ENCODE results near the gene PHACTR3.

PHACTR3 gene

DNA sequence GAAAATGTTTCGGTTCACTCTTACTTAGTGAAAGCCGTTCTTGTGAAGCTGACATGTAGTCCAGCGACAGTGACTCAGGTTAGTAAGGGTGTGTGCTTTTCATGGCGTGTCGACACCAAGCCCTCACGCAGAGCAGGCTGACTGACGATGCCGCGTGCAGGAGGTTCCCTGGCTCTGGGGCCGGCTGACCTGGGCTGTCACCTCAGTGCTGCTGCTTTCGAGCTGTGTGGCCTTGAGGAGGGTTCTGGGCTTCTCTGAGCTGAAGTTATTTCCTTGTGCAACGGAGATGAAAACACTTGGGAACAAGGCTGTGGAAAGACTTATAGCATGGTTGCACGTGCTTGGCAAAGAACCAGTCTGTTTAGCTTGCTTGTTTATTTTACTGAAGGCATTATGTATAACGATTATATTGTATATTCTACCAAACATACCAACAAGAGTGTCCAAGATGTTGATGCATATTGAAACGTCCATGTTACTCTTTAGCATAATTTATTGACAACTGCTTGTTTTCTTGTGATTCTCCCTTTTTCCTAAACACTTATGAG lies 59.2 kb downstream of the PHACTR3 start:
- H3K4me1 ChIP-seq (ENCODE audit: control insufficient read depth, insufficient read depth, low read length, unreplicated experiment), result no peaks in the 10 kb centered on the region
- no peak overlapping the region for H3K27ac ChIP-seq (ENCODE audit: low read depth, low read length)
- no peaks in the 10 kb centered on the region for H3K27me3 ChIP-seq (ENCODE audit: insufficient read depth, low read length)
- no peaks in the 10 kb centered on the region for H3K79me2 ChIP-seq (ENCODE audit: control insufficient read depth, insufficient read depth, low read length, unreplicated experiment)
- no peak overlapping the region for H2AFZ ChIP-seq (ENCODE audit: low read length, unreplicated experiment)
- no peak overlapping the region for H3K4me3 ChIP-seq (ENCODE audit: low read depth, low read length)
- H3K36me3 ChIP-seq (ENCODE audit: insufficient read depth, low read length), result no peaks in the 10 kb centered on the region

- no peak overlapping the region for H3K27ac ChIP-seq (ENCODE audit: low read depth, low read length)
- no peaks in the 10 kb centered on the region for H3K79me2 ChIP-seq (ENCODE audit: control insufficient read depth, insufficient read depth, low read length, unreplicated experiment)
- H3K36me3 ChIP-seq (ENCODE audit: insufficient read depth, low read length), result no peaks in the 10 kb centered on the region
- no peak overlapping the region for H3K4me3 ChIP-seq (ENCODE audit: low read depth, low read length)
- no peak overlapping the region for H2AFZ ChIP-seq (ENCODE audit: low read length, unreplicated experiment)
- no peaks in the 10 kb centered on the region for H3K27me3 ChIP-seq (ENCODE audit: insufficient read depth, low read length)
- no peaks in the 10 kb centered on the region for H3K4me1 ChIP-seq (ENCODE audit: control insufficient read depth, insufficient read depth, low read length, unreplicated experiment)
Observed at GRCh38 chr20:59664421-59664941, 60.1 kb downstream of the PHACTR3 start.

DNA sequence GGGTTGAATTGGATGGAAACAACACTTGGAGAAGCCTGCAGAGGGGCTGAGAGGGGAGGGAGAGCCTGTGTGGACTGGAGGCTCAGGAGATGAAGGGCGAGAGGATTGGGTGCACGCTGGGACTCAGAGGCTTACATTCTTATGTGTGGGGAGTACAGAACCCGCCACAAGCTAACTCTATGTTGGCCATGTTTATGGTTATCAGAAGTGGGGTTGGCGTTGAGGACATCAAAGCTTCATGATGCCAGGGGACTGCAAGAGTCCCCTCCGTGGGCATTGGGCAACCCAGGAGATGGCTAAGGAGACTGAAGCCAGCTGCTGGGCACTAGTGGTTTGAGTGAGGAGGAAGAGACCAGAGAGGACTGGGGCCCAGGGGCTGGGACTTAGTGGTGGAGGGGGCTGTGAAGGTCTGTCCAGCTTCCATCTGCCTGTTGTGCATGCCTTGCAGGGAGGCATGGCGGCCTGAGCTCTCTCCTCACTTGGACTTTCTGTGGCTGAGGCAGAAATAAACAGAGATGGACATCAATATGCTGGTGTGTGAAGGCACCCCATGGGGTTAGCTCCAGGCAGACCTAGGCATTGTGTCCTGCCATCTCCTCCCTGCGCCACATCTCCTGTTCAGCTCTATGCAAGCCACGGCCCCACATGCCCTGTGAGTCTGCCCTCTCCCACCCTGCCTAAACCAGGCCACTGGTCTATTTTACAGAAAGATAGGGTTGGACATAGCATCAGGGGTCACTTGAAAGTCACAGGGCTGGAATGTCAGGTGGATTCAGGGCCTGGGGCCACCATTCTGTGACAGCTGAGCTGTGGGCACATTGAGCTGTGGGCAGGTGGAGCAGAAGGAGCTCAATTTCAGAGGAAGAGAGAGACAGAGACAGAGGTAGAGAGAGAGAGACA lies 61.6 kb downstream of the PHACTR3 start:
- Histone ChIP-seq H3K27ac (ENCODE audit: low read depth, low read length) (no peak overlapping the region), H3K36me3 (ENCODE audit: insufficient read depth, low read length) (no peaks in the 10 kb centered on the region), H3K4me1 (ENCODE audit: control insufficient read depth, insufficient read depth, low read length, unreplicated experiment) (no peaks in the 10 kb centered on the region), H3K79me2 (ENCODE audit: control insufficient read depth, insufficient read depth, low read length, unreplicated experiment) (no peaks in the 10 kb centered on the region), H2AFZ (ENCODE audit: low read length, unreplicated experiment) (no peak overlapping the region), H3K27me3 (ENCODE audit: insufficient read depth, low read length) (no peaks in the 10 kb centered on the region), H3K4me3 (ENCODE audit: low read depth, low read length) (no peak overlapping the region)

DNA sequence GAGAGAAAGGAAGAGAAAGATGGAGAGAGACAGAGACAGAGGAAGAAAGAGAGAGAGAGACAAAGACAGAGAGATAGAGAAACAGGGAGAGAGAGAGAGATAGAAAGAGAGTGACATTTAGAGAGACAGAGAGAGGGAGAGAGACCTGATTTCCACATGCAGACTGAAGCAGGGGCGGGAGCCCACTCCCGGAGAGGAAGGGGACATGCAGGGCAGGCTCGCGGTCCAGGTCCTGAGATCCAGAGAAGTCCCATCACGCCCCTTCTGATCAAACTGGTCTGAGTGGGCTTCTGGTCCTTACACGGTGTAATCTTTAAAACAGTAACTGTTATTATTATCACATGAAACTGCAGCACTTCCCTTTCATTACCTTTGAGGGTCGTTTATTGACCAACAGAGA lies 62.2 kb downstream of the PHACTR3 start:
- no peak overlapping the region for H3K27ac ChIP-seq (ENCODE audit: low read depth, low read length)
- no peaks in the 10 kb centered on the region for H3K27me3 ChIP-seq (ENCODE audit: insufficient read depth, low read length)
- no peaks in the 10 kb centered on the region for H3K4me1 ChIP-seq (ENCODE audit: control insufficient read depth, insufficient read depth, low read length, unreplicated experiment)
- H3K36me3 ChIP-seq (ENCODE audit: insufficient read depth, low read length), result no peaks in the 10 kb centered on the region
- H3K4me3 ChIP-seq (ENCODE audit: low read depth, low read length), result no peak overlapping the region
- no peak overlapping the region for H2AFZ ChIP-seq (ENCODE audit: low read length, unreplicated experiment)
- H3K79me2 ChIP-seq (ENCODE audit: control insufficient read depth, insufficient read depth, low read length, unreplicated experiment), result no peaks in the 10 kb centered on the region

- Histone ChIP-seq H3K27ac (ENCODE audit: low read depth, low read length) (no peak overlapping the region), H3K27me3 (ENCODE audit: insufficient read depth, low read length) (no peaks in the 10 kb centered on the region), H2AFZ (ENCODE audit: low read length, unreplicated experiment) (no peak overlapping the region), H3K4me3 (ENCODE audit: low read depth, low read length) (no peak overlapping the region), H3K79me2 (ENCODE audit: control insufficient read depth, insufficient read depth, low read length, unreplicated experiment) (no peaks in the 10 kb centered on the region), H3K36me3 (ENCODE audit: insufficient read depth, low read length) (no peaks in the 10 kb centered on the region), H3K4me1 (ENCODE audit: control insufficient read depth, insufficient read depth, low read length, unreplicated experiment) (no peaks in the 10 kb centered on the region)
Observed at GRCh38 chr20:59667131-59667530, 62.8 kb downstream of the PHACTR3 start.

DNA sequence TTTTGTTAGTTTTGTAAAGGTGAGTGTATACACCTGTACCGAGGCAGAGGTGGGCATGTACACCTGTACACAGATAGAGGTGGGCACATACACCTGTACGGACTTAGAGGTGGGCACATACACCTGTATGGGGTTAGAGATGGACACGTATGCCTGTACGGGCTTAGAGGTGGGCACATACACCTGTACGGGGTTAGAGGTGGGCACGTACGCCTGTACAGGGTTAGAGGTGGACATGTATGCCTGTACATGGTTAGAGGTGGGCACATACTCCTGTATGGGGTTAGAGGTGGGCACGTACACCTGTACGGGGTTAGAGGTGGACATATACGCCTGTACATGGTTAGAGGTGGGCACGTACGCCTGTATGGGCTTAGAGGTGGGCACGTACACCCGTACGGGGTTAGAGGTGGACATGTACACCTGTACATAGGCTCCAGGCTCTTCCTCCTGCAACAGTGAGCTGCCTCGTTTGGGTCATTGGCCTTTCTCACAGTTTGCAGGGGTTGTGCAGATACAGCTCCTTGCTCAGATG lies 63.7 kb downstream of the PHACTR3 start:
- H3K4me1 ChIP-seq (ENCODE audit: control insufficient read depth, insufficient read depth, low read length, unreplicated experiment), result no peaks in the 10 kb centered on the region
- H3K4me3 ChIP-seq (ENCODE audit: low read depth, low read length), result no peak overlapping the region
- H3K36me3 ChIP-seq (ENCODE audit: insufficient read depth, low read length), result no peaks in the 10 kb centered on the region
- H2AFZ ChIP-seq (ENCODE audit: low read length, unreplicated experiment), result no peak overlapping the region
- no peaks in the 10 kb centered on the region for H3K79me2 ChIP-seq (ENCODE audit: control insufficient read depth, insufficient read depth, low read length, unreplicated experiment)
- H3K27ac ChIP-seq (ENCODE audit: low read depth, low read length), result no peak overlapping the region
- H3K27me3 ChIP-seq (ENCODE audit: insufficient read depth, low read length), result no peaks in the 10 kb centered on the region

DNA sequence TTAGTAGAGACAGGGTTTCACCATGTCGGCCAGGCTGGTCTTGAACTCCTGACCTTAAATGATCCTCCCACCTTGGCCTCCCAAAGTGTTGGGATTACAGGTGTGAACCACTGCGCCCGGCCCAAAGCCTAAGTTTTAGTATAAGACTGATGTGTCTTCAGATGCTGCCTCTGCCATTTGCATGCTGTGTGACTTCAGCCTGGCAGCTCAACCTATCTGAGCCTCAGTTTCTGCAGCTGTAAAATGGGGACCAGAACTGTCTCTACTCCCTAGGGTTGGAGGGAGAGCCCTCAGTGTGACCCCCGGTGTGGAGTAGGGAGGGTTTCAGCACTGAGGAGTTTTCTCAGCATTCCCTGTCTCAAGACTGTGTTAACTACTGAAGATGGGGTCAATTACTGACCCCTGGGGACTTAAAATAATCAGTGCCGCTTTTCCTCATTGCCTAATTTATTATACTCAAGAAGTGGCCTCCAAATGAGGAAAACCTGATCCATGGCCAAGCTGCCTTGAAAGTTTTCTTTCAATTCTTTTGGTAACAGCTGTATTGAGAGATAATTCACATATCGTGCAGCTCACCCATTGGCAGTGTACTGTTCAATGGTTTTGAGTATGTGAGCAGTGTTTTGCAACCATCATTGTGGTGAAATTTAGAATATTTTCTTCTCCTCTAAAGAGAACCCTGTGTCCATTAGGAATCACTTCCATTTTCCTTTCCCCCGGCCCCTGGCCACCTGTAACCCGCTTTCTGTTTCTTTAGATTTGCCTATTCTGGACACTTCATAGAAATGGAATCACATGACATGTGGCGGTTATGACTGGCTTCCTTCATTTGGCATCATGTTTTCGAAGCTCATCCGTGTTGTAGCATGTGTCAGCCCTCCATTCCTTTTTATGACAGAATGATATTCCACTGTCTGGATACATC lies 64.8 kb downstream of the PHACTR3 start:
- H3K27ac ChIP-seq (ENCODE audit: low read depth, low read length), result no peak overlapping the region
- H3K4me3 ChIP-seq (ENCODE audit: low read depth, low read length), result no peak overlapping the region
- no peaks in the 10 kb centered on the region for H3K36me3 ChIP-seq (ENCODE audit: insufficient read depth, low read length)
- H3K79me2 ChIP-seq (ENCODE audit: control insufficient read depth, insufficient read depth, low read length, unreplicated experiment), result no peaks in the 10 kb centered on the region
- no peaks in the 10 kb centered on the region for H3K27me3 ChIP-seq (ENCODE audit: insufficient read depth, low read length)
- H3K4me1 ChIP-seq (ENCODE audit: control insufficient read depth, insufficient read depth, low read length, unreplicated experiment), result no peaks in the 10 kb centered on the region
- no peak overlapping the region for H2AFZ ChIP-seq (ENCODE audit: low read length, unreplicated experiment)

GRCh38 chr20:59670786-59671492 lies 66.6 kb downstream of the PHACTR3 start:
- Histone ChIP-seq H2AFZ (ENCODE audit: low read length, unreplicated experiment) (no peak overlapping the region), H3K4me1 (ENCODE audit: control insufficient read depth, insufficient read depth, low read length, unreplicated experiment) (no peaks in the 10 kb centered on the region), H3K4me3 (ENCODE audit: low read depth, low read length) (no peak overlapping the region), H3K27ac (ENCODE audit: low read depth, low read length) (no peak overlapping the region), H3K27me3 (ENCODE audit: insufficient read depth, low read length) (no peaks in the 10 kb centered on the region), H3K36me3 (ENCODE audit: insufficient read depth, low read length) (no peaks in the 10 kb centered on the region), H3K79me2 (ENCODE audit: control insufficient read depth, insufficient read depth, low read length, unreplicated experiment) (no peaks in the 10 kb centered on the region)

DNA sequence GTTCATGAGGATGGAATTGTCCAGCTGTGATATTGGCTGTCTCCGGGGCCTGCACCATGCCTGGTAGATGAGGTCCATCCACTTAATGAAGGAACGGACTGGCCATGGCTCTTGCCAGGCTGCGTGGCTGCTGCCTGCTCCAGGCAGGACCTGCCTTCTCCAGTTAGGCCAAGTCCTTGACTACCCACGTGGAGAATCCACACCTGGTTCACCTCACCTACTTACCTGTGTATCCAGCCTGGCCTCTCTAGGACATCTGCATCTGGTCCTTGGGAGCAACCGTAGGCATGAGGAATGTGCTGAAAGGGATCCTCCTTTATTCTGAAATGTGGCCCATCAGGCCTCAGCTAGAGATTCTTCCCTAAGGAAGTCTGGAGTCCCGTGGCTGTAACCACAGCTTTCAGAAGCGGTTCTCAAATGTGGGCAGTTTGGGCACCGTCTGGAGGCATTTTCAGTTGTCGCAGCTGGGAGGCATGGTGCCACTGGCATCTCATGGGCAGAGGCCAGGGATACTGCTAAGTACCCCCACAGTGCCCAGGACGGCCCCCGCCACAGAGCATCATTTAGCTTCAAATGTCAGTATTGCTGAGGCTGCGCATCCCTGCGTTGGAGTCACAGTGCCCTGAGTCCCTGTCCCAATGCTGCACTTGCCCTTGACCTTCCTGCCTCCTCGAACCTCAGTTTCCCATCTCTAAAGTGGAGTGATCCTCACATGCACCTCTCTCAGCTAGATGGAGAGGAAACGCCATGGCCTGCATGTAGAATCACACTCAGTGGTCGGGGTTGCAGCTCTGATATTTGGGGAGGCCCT lies 67.5 kb downstream of the PHACTR3 start:
- H2AFZ ChIP-seq (ENCODE audit: low read length, unreplicated experiment), result no peak overlapping the region

More for the DNA sequence above, 67.5 kb downstream of the PHACTR3 start:
- H3K27ac ChIP-seq (ENCODE audit: low read depth, low read length), result no peak overlapping the region
- no peaks in the 10 kb centered on the region for H3K36me3 ChIP-seq (ENCODE audit: insufficient read depth, low read length)
- H3K4me1 ChIP-seq (ENCODE audit: control insufficient read depth, insufficient read depth, low read length, unreplicated experiment), result no peaks in the 10 kb centered on the region
- no peaks in the 10 kb centered on the region for H3K27me3 ChIP-seq (ENCODE audit: insufficient read depth, low read length)
- no peak overlapping the region for H3K4me3 ChIP-seq (ENCODE audit: low read depth, low read length)
- no peaks in the 10 kb centered on the region for H3K79me2 ChIP-seq (ENCODE audit: control insufficient read depth, insufficient read depth, low read length, unreplicated experiment)
